Nephron progenitor cell (in vitro differentiated cells): ENCODE measurements around the gene ZG16B.

ENCODE experiments used
- DNase-seq: peaks from one replicate; pipeline ENCODE4 v3.0.0; 2021
- H3K27ac Mint-ChIP-seq: 2 replicates; pipeline ENCODE4 v1.8.0; 2021; ENCODE audit warnings: mild to moderate bottlenecking, moderate library complexity, mixed read lengths
- H3K27me3 Mint-ChIP-seq: 2 replicates; pipeline ENCODE4 v1.8.0; 2021; ENCODE audit warnings: mild to moderate bottlenecking, low read depth, mixed read lengths; ENCODE audit not compliant: poor library complexity
- H3K36me3 Mint-ChIP-seq: 2 replicates; pipeline ENCODE4 v1.8.0; 2021; ENCODE audit warnings: low read depth, mixed read lengths
- H3K4me1 Mint-ChIP-seq: 2 replicates; pipeline ENCODE4 v1.8.0; 2021; ENCODE audit warnings: mixed read lengths
- H3K4me3 Mint-ChIP-seq: 2 replicates; pipeline ENCODE4 v1.8.0; 2021; ENCODE audit warnings: mild to moderate bottlenecking, moderate library complexity, mixed read lengths
- H3K9me3 Mint-ChIP-seq: 2 replicates; pipeline ENCODE4 v1.8.0; 2021; ENCODE audit warnings: mild to moderate bottlenecking, moderate library complexity, mixed read lengths
- TF ChIP-seq, protein P1 (sequence below): fragments of 200-600 bp; sonication (generic); IDR thresholded peaks from 2 replicates; pipeline ENCODE4 v1.5.0; 2021; ENCODE audit warnings: antibody characterized with exemption

ZG16B gene

DNA sequence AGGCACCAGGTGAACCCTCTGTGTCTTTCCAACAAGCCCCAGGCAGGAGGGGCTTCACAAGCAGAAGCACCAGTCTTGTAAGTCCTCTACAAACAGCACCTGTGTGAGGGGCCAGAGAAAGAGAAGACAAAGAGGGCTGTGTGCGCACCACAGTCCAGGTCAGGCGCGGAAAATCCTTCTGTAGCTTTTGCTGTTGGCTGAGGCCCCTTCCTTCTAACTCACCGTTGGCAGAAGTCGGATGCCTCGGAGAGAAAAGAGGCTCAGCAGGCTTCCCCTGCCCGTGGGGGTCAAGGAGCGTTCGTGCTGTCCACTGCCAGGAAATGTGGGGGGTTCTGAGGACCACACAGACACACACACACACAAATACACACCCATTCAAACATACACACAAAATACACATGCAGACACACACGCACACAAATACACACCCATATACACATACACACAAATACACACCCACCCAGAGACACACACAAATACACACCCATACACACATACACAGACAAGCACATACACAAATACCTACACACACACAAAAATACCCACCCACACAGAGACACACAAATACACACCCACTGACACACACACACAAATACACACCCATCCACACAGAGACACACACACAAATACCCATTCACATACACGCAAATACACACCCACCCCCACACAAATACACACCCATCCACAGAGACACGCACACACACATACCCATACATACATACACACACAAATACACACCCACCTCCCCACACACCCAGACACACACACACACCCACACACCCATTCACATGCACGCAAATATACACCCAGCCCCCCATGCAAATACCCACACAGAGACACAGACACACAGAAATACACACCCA, 6.8 kb downstream of the ZG16B start:
- peaks cover 5% of the 10 kb centered on the region for H3K4me1 Mint-ChIP-seq
- H3K9me3 Mint-ChIP-seq = no peaks in the 10 kb centered on the region
- no peak for DNase-seq
- peaks cover 58% of the 10 kb centered on the region for H3K27me3 Mint-ChIP-seq
- H3K36me3 Mint-ChIP-seq = no peaks in the 10 kb centered on the region
- no peak overlapping the region for H3K4me3 Mint-ChIP-seq
- TF ChIP-seq, protein P1, sequence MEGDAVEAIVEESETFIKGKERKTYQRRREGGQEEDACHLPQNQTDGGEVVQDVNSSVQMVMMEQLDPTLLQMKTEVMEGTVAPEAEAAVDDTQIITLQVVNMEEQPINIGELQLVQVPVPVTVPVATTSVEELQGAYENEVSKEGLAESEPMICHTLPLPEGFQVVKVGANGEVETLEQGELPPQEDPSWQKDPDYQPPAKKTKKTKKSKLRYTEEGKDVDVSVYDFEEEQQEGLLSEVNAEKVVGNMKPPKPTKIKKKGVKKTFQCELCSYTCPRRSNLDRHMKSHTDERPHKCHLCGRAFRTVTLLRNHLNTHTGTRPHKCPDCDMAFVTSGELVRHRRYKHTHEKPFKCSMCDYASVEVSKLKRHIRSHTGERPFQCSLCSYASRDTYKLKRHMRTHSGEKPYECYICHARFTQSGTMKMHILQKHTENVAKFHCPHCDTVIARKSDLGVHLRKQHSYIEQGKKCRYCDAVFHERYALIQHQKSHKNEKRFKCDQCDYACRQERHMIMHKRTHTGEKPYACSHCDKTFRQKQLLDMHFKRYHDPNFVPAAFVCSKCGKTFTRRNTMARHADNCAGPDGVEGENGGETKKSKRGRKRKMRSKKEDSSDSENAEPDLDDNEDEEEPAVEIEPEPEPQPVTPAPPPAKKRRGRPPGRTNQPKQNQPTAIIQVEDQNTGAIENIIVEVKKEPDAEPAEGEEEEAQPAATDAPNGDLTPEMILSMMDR = no peak
- no peak overlapping the region for H3K27ac Mint-ChIP-seq

DNA sequence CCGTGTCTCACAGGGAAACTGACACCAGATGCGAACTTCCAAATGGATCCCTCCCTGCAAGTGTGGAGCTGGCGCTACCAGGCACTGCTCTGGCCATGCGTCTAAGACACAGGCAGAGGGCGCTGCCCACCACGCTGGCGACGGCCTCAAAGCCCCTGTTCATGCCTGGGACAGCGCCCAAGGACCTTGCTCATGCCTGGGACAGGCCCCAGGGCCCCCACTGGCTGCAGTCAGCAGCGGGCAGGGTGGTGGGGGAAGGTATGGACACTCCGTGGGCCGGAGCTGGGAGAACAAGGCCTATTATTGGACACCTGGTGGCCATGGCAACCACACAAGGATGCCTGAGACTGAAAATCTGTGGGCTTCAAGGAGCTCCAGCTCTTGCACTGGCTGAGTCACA, 8.8 kb downstream of the ZG16B start:
- Mint-ChIP-seq H3K4me3 (no peak overlapping the region), H3K27me3 (peaks cover 62% of the 10 kb centered on the region), H3K36me3 (no peaks in the 10 kb centered on the region), H3K4me1 (peaks cover 5% of the 10 kb centered on the region), H3K27ac (no peak overlapping the region), H3K9me3 (no peaks in the 10 kb centered on the region)
- TF ChIP-seq, protein P1 = peak; percentile 87
- peak; percentile 80 for DNase-seq

DNA sequence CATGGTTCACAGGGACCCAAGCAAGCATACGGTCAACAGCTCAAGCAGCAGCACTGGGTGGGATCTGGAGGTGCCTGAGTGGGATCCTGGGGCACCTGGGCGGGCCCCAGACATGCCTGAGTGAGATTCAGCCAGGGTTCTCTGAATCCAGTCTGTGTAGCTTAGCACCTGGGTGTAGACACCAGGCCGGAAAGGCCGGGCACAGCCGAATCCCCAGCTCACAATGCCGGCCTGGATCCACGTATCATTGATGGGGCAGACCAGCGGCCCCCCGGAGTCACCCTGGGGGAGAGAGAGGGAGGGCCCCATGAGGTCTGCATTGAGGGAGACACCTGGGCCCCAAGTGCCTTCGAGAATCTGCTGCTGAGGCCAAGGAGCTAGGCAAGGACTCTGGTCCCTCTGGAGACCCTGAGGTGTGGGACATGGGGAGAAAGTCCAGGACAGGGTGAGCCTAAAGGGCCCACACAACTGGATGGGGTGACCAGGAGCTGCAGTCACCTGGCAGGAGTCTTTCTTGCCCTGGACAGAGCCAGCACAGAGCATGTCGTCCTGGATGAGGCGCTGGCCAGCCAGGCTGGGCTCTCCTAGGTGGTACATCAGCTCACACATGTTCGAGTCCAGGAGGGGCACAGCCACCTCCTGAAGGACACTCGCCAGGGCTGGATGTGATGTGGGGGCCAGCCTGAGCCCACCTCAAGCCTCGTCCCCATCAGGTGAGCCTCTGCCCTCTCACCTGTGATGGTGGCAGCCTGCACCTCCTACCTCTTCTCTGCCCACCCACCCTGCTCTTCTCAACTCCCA, 9.7 kb downstream of the ZG16B start:
- Mint-ChIP-seq H3K4me3 (no peak overlapping the region), H3K9me3 (no peaks in the 10 kb centered on the region), H3K27me3 (peaks cover 63% of the 10 kb centered on the region), H3K27ac (no peak overlapping the region), H3K4me1 (peaks cover 5% of the 10 kb centered on the region), H3K36me3 (no peaks in the 10 kb centered on the region)
- no peak for DNase-seq
- TF ChIP-seq, protein P1 = no peak

DNA sequence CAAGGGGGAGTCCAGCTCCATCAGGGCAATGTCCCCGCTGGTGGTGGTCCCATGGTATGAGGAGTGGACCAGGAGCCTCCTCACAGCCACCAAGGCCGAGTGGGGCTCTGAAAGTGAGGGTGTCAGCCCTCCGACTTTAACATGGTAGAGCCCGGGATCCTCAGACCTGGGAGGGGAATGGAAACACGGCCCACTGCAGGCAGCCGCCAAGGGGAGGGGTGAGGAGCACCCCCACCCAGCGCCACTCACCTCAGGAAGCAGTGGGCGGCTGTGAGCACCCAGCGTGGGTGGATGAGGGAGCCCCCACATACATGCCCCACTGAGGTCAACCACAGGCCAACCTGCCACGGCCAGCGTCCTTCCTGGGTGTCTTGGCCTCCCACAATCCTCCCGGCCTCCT, 10.8 kb downstream of the ZG16B start:
- no peaks in the 10 kb centered on the region for H3K36me3 Mint-ChIP-seq
- H3K4me3 Mint-ChIP-seq = no peak overlapping the region
- H3K27ac Mint-ChIP-seq = no peak overlapping the region
- H3K27me3 Mint-ChIP-seq = peaks cover 65% of the 10 kb centered on the region
- no peak for DNase-seq
- no peaks in the 10 kb centered on the region for H3K9me3 Mint-ChIP-seq
- TF ChIP-seq, protein P1 = no peak
- peaks cover 5% of the 10 kb centered on the region for H3K4me1 Mint-ChIP-seq

DNA sequence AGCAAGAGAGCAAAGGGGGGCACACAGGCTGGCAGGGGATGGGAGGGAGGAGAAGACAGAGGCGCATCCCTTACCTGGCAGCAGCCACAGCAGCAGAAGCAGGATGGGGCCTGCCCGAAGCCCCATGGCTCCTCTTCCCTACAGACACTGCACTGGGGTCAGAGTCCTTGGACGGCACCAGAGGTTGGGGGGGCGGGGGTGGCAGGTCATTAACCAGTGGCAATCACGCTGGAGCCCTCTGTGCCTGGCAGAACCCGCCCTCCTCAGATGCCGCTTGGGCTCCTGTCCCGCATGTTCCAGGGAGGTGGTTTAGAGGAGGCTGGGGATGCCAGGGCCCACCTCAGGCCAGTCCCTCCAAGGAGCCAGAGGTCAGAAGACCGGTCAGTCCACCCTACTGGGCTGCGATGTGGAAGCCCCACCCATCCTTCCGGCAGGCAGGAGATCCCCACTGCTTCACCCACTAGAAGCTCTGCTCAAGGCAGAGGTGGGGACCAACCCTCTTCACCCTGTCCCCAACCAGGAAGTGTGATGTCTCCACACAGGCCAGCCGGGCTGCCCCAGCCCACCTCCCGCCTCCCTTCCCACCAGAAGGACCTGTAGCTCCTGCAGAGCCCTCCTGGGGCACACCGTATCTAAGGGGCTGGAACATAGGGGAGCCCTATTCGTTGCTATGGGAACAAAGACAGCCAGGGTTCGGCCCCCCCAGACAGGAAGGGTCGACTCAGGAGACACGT, 11.7 kb downstream of the ZG16B start:
- Mint-ChIP-seq H3K27ac (no peak overlapping the region), H3K27me3 (peaks cover 68% of the 10 kb centered on the region), H3K4me1 (peaks cover 4% of the 10 kb centered on the region), H3K4me3 (no peak overlapping the region), H3K9me3 (no peaks in the 10 kb centered on the region), H3K36me3 (no peaks in the 10 kb centered on the region)
- TF ChIP-seq, protein P1 = no peak
- DNase-seq = no peak
